Fibroblast of villous mesenchyme (primary cell): ENCODE results near the gene UBA1. TPM values are rescaled to one million over a fixed set of nuclear protein-coding genes. Genes with fewer than 3 reads are reported as not detected.

Source experiments
- DNase-seq: peaks from one replicate; pipeline ENCODE4 v3.0.0-alpha.2; 2010; ENCODE audit warnings: low read depth
- H3K4me3 ChIP-seq: 2 replicates; pipeline ENCODE4 v1.5.1; 2011; ENCODE audit warnings: low read depth, mild to moderate bottlenecking, low read length
- total RNA-seq: library from RNA; depleted of rRNA; stranded (reverse); fragments of >200 nt; gene quantifications from 2 replicates; pipeline ENCODE4 v1.2.3, GENCODE V29; 2012
- TF ChIP-seq, protein P1 (sequence below): IDR thresholded peaks from 2 replicates; pipeline ENCODE4 v1.5.1; 2012; ENCODE audit warnings: low read depth, mild to moderate bottlenecking, low read length; ENCODE audit not compliant: insufficient read depth

The UBA1 gene
- total RNA-seq, 1 donor: 212 TPM

DNA sequence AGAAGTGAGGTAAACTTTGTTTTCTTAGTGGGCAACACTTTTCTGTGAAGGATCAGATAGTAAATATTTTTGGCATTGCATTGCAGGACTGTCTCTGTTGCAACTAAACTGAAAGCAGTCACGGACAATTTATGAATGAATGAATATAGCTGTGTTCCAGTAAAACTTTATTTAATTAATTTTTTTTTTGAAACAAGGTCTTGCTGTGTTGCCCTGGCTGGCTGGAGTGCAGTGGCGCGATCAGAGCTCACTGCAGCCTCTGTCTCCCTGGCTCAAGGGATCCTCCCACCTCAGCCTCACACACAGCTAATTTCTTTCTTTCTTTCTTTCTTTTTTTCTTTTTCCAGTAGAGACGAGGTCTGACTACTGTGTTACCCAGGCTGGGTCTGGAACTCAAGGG lies 32.8 kb upstream of the UBA1 start:
- no peak overlapping the region for H3K4me3 ChIP-seq
- DNase-seq: no peak
- TF ChIP-seq, protein P1, sequence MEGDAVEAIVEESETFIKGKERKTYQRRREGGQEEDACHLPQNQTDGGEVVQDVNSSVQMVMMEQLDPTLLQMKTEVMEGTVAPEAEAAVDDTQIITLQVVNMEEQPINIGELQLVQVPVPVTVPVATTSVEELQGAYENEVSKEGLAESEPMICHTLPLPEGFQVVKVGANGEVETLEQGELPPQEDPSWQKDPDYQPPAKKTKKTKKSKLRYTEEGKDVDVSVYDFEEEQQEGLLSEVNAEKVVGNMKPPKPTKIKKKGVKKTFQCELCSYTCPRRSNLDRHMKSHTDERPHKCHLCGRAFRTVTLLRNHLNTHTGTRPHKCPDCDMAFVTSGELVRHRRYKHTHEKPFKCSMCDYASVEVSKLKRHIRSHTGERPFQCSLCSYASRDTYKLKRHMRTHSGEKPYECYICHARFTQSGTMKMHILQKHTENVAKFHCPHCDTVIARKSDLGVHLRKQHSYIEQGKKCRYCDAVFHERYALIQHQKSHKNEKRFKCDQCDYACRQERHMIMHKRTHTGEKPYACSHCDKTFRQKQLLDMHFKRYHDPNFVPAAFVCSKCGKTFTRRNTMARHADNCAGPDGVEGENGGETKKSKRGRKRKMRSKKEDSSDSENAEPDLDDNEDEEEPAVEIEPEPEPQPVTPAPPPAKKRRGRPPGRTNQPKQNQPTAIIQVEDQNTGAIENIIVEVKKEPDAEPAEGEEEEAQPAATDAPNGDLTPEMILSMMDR: no peak

DNA sequence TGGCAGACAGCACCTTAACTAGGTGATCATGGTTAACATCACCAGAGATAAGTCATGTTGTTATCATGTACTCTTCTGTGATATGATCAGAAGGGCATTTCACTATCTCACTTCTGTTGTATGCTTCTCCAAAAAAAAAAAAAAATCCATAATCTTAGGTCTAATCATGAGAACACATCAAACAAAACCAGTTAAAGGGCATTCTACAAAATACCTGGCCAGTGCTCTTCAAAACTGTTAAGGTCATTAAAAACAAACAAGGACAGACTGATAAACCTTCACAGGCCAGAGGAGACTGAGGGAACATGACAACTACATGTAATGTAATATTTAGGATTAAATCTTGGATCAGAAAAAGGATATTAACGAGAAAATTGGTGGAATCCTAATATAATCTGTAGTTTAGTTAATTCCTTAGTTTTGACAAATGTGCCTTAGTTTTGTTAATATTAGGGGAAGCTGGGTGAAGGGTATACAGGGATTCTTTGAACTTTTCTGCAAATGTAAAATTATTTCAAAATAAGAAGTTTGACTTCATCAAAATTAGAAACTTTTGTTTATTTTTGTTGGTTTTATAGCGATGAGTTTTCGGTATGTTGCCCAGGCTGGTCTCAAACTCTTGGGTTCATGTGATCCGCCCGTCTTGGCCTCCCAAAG lies 30.6 kb upstream of the UBA1 start:
- DNase-seq: no peak
- TF ChIP-seq, protein P1: no peak
- no peak overlapping the region for H3K4me3 ChIP-seq

DNA sequence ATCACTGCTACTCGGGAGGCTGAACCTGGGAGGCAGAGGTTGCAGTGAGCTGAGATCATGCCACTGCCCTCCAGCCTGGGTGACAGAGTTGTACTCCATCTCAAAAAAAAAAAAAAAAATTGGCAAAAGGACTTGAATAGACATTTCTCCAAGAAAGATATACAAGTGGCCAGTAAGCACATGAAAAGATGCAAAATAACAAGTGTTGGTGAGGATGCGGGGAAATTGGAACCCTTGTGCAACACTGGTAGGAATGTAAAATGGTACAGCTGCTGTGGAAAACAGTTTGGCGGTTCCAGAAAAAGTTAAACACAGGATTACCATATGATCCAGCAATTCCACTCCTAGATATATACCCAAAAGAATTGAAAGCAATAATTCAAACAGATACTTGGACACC lies 29.2 kb upstream of the UBA1 start:
- H3K4me3 ChIP-seq: no peak overlapping the region
- no peak for DNase-seq
- TF ChIP-seq, protein P1: no peak

- no peak overlapping the region for H3K4me3 ChIP-seq
- TF ChIP-seq, protein P1: no peak
- peak; percentile 70 for DNase-seq
Measured at GRCh38 chrX:47166126-47166525, 27.5 kb upstream of the UBA1 start.

- DNase-seq: no peak
- TF ChIP-seq, protein P1: no peak
- no peak overlapping the region for H3K4me3 ChIP-seq
Measured at GRCh38 chrX:47168495-47169073, 25.0 kb upstream of the UBA1 start.

- DNase-seq: no peak
- TF ChIP-seq, protein P1: no peak
- no peak overlapping the region for H3K4me3 ChIP-seq
Measured at GRCh38 chrX:47169273-47169672, 24.4 kb upstream of the UBA1 start.
